ENCODE data around the gene TAOK3.

DNA sequence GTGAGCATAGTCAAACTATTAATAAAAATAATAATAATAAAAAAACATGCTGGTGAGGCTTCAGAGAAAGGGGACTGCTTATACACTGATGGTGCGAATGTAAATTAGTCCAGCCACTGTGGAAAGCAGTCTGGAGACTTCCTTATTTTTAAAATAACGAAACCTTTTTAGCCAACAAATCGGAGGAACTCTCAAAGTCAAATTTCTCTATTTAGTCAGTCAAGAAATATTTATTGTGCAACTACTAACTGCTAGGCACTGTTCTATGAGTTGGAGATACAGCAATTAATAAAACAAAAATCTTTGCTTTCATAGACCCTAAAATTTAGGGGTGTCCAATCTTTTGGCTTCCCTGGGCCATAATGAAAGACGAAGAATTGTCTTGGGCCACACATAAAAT is 10.8 kb downstream of the TAOK3 start:
- TF ChIP-seq POLR2AphosphoS5 (IDR thresholded peaks at IDR 0.05) (no peak), POLR2A (IDR thresholded peaks at IDR 0.05) (no peak)
- TF ChIP-seq, protein P1, sequence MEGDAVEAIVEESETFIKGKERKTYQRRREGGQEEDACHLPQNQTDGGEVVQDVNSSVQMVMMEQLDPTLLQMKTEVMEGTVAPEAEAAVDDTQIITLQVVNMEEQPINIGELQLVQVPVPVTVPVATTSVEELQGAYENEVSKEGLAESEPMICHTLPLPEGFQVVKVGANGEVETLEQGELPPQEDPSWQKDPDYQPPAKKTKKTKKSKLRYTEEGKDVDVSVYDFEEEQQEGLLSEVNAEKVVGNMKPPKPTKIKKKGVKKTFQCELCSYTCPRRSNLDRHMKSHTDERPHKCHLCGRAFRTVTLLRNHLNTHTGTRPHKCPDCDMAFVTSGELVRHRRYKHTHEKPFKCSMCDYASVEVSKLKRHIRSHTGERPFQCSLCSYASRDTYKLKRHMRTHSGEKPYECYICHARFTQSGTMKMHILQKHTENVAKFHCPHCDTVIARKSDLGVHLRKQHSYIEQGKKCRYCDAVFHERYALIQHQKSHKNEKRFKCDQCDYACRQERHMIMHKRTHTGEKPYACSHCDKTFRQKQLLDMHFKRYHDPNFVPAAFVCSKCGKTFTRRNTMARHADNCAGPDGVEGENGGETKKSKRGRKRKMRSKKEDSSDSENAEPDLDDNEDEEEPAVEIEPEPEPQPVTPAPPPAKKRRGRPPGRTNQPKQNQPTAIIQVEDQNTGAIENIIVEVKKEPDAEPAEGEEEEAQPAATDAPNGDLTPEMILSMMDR (IDR thresholded peaks at IDR 0.05) = no peak

All from suprapubic skin (tissue), 4 donors.